K562 treated with DMSO at 1 percent for 48 hours (cell line): ENCODE measurements around the gene FAM153A. TPM values are rescaled to one million over a fixed set of nuclear protein-coding genes. Genes with fewer than 3 reads are reported as not detected.

ENCODE experiments used
- total RNA-seq: library from RNA; unstranded; fragments of 300-600 nt; gene quantifications from 2 replicates; pipeline ENCODE4 v1.2.3, GENCODE V29; 2022; ENCODE audit warnings: low replicate concordance; ENCODE audit errors: extremely low read depth

The FAM153A gene
- not detected in 2 replicates for total RNA-seq

DNA sequence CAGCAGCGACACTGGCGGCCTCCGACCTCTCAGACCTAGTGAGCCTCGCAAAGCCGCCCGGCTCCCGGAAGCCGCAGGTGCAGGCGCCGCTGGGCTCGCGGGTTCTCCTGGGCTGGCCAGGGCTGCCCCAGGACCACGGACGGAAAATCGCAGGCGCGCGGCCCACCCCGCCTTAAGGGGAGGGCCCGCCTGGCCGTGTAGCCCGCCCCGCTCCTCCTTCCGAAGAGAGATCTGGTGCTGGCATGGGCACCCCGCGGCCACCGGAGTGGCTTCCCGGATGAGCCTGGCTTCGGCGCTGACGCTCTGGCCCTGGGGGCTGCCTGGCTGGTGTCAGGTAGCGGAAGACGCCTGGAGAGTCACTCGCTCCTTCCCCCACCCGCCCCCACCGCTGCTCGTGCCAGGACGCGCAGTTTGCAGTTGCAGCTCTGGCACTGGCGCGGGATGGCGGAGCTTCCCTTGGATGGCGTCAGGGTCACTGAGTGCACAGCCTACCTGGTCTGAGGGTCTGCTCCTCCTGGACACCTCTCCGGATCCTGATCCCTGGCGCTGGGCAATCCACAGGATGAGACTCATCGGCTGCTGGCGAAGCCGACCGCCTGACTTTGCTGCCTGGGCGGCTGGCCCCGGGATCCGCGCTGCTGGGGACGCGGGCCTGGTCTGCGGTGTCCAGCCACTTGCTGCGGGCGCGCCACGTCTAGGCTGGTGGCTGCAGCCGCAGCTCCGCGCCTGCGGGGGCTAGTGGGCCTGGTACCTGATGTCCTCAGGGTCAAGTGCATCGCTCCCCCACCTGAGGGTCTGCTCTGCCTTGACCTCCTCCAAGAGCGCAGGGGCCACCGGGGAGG lies at the start of gene FAM153A:
TSS of gene FAM153A (minus strand) at position 108 of the 842 bp plus-strand sequence.

Other genes starting within 250 kb of the FAM153A start
- gene FAM193B, start 228.3 kb downstream of the FAM153A start, total RNA-seq = not detected in 2 replicates
- 295 TPM in 1 of 2 replicates, not detected in the other for gene TMED9, start 190.7 kb downstream of the FAM153A start, total RNA-seq
- not detected in 2 replicates for gene B4GALT7, start 182.8 kb downstream of the FAM153A start, total RNA-seq
- gene PROP1, start 213.3 kb upstream of the FAM153A start, total RNA-seq = not detected in 2 replicates